NCI-H1105 (cell line): ENCODE results near the gene ZNF362.

ENCODE experiments used
- DNase-seq: peaks from one replicate; lab custom pipeline; 2025; lab: John Stamatoyannopoulos, UW

Gene ZNF362

DNA sequence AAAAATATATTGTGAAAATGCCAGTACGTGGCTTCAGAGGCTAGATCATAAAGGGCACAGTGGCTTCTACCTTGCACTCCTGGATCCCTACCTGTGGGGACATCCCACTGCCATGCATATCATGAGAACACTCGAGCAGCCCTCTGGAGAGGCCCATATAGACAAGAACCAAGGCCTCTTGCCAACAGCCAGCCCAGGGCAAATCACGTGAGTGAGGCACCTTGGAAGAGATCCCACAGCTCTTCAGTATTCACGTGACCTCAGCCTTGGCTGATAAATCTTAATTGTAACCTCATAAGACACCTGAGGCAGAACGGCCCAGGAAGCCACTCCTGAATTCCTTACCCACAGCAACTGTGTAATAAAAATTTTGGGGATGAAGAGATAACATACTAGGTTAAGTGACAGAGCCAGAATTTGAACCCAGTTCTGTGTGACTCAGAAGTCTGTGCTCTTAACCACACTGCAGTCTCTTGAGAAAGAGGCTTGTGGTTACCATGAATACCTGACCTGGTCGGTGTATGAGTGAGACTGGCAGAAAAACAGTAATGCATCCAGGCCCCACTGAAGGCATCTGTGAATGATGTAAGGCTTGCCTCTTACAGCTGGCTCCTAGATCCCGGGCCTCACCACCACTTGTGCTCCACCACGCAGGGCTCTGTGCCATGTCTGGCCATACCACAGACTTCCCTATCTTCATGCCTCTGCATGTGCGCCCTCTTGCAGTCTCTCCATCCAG lies 71.5 kb downstream of the ZNF362 start:
- peak; percentile 36 for DNase-seq

DNA sequence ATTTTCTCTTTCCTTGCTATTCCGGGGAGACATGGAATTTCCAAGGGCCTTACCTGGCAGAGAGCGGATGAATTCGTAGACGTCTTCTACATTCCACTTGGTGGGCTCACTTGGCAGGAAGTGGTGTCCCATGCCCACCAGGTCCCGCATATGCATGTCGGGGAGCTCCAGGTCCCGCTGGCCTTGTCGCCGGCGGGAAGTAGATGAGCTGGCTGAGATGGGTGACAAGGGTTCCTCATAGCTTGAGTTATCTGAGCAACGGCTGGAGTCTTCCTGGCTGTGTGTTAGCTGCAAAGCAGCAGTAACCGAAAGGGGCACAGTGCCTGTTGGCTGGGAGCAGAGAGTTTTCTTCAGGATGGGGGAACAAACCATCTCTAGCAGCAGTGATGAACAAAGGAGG lies 72.5 kb downstream of the ZNF362 start:
- no peak for DNase-seq

DNA sequence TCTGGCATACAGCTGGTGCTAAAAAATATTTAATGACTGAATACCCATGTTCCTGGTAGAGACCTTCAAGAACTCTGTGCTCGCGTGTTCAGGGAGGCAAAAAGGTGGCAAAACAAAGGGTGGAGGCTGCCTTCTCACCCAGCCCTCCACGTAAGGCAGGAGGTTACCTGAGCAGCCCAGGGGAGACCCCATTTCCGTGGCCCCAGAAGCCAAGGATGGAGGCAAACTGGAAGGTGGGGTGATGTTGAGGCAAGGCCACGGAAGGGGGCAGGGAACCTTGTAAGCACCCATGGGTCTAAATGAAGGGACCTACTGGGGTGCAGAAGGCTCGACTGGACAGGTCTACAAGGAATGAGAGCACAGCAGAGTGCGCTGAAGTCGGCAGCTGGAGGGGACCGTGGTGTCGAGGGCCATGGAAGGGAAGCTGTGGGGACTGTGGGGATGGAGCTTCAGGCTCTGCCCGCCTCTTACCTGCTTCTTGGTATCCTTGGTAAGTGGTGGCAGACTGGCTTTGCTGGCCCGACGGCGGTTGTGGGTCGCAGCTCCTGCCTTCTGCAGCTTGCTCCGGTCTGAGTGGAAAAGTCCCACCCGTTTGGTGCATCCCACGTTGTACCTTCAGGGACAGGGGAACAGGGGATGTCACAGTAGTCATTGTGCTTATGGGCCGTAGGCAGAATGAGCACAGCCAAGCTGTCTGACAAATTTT lies 73.5 kb downstream of the ZNF362 start:
- DNase-seq = no peak

DNA sequence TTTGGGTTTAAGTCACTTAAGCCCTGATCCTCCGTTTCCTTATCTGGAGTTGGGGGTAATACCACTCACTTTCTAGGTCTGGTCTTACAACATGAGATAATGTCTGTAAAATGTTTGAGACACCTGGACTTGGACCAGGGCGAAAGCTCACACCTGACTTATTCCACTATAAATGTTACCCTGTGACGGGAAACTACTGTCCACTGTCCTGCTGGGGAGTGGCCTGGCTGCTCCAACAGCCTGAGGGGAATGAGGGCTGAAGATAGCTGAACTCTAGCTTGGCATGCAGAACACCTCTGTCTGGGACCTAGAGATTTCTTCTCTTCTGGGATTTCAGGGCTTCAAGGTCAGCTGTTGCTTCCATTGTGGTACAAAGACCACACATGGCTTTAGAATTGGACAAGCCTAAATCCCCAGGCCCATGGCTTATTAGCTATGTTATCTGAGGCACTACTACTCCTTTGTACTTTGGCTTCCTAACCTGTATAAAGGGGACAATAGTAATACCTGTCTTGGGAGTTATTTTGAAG lies 74.1 kb downstream of the ZNF362 start:
- DNase-seq = no peak

DNA sequence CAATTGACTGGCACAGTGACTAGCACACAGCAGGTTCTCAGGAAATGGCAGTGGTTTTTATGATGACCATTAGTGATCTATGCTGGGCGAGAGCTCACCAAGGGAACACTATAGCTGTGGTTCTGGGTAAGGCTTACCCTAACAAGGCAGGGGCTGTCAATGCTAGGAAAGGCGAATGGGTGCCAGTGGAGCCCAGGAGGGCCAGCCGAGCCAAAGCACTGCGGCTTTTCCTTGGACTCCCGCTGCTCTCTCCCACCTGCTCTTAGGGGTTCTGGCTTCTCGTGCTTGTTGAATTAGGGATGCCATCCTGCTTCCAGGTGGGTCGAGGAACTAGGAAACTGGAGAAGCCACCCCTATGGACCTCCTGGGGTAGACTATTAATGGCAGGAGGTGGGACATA lies 74.6 kb downstream of the ZNF362 start:
- DNase-seq = no peak

DNA sequence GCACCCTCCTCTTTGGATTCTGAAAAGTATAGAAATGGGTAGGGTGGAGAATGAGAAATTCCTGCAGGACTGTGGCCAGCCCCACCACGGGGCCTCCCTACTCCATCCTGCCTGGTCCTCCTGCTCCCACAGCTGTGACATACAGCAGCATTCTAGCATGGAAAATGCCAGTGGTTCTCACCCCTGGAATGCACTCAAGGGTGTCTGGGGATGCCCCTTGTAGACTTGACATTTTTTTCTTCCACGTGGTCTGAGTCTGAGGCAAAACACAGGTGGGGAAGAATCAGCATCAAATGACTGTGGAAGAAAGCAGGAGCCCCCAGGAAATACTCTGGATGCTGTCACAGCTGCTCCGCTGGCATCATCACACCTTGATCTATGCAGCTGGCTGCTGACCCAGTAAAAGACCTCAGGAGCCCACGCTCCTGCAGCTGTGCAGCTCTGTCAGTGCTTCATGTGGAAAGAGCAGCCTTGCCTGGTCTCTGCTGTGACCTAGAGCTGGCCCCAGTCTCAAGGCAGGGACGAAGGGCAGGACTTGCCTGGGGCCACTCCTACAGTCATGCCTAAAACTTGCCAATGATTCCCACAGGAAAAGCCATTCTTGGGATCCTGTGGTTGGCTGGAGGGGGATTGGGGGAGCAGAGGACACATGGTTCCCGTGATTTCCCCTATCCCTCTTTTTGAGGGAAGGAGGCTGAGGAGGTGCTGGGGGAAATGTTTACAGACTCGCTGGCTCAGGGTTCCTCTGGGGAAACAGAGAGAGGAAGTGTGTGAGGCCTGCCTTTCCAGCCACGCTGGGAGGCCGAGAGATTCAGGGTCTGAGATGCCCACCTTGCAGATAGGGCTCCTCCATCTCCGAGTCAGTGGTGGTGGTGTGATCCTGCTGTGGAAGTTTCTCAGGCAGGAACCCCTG lies 75.4 kb downstream of the ZNF362 start:
- no peak for DNase-seq

DNA sequence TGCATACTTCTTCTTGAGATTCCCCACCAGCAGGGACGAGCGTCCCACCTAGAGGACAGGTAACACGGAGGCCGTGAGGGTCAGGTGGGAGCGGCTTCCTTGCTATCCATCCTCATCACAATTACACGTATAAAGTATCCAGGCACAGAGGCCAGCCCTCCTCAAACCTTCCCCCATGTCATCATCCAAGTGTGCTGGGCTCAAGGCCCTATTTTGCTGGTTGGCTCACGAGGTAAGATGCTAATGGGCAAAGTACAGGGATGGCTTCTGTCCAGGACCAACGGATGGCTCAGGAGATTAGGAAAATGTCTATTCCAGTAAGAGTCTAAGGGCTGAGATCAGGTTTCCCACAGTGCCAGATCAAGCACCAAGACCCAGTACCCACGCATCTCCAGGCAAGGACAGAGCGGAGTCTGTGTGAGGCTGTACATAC lies 76.1 kb downstream of the ZNF362 start:
- DNase-seq = no peak

DNA sequence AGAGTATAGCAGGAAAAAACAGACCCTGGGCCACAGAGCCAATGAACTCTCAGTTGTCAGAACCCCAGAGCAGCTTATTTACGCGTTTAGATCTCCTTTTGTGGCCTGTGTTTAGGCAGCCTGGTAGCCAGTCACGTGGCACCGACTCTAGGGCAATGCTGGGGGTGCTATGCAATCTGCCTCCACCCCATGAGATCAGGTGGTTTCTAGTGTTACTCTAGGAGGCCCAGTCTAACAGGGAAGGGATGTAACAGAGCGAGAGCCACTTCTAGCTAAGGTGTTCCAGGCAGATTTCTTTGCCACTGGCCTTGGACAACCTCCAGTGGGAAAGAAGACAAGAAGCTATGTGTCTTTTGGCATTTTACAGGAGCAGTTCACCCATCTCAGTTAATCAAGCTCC lies 76.6 kb downstream of the ZNF362 start:
- DNase-seq = no peak

DNA sequence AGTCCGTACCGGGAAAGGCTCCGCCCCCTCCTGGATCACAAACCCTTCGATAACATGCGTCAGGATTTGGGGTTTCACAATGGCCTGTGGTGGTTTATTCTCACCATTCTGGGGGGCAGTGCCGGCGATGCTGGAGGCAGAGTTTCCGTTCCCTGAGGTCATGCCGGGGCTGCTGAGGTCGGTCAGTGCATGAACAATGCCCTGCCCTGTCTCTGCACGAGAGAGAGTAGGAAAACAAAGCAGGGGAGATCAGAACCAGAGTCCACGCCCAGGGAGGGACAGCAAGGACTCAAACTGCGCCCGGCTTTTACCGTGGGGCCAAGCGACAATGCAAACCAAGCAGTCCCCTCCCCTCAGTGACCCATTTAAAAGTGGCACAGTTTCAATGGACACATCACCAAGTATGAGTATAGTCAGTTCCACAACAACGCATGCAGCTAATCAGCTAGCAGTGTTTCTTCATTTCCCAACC lies 77.8 kb downstream of the ZNF362 start:
- no peak for DNase-seq

DNA sequence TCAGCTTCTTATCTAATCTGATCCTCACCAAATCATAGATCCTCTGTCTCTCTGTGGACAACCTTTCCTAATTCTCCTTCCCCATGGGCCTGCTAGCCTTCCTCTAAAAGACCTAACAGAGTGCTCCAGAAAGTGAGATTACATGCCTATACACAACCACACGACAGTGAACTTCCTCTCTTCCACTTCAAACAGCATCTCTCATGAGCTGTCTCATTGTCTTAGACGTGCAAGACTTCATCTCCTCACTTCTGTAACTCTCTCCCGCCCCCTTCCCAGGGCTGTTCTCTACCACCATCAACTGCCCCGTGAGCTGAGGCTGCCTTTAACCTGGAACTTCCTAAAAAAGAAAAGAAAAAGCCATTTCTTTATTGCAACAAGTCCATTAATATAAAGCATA lies 78.7 kb downstream of the ZNF362 start:
- DNase-seq = no peak

DNA sequence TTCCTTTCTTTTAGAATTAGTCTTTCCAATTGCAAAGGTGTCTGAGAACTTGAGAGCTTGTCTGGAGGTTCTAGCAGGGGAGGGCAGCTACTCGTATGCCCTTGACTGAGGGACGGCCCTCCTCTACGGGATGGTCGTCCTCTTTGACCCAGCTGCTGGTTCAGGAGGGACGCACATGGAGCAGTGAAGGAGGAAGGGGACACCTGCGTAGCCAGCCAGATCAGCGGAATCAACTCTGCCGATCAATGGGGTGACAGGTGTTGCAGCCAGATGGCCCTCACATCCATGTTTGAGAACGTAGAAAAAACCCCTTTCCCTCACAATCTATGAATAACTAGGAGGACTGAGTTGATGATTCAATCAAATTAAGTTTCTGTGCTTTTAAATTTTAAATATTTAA lies 80.3 kb downstream of the ZNF362 start:
- DNase-seq = no peak

DNA sequence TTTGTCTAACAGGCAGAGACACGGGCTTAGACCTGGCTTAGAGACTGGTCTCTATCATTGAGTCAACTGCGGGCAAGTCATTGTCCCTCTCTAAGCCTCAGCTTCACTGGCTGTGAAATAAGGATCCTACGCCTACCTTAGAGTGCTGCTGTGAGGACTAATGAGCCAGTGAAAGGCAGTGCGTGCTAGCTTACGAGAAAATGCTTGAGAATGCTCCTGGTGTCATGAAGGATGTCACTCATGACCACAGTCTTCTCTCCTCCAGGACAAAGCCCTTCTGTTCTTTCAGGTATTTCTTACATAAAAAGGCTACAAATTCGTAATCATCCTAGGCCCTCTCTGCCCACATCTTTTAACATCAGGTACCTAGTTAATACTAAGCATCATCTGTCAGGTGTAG lies 81.1 kb downstream of the ZNF362 start:
- DNase-seq = no peak

DNA sequence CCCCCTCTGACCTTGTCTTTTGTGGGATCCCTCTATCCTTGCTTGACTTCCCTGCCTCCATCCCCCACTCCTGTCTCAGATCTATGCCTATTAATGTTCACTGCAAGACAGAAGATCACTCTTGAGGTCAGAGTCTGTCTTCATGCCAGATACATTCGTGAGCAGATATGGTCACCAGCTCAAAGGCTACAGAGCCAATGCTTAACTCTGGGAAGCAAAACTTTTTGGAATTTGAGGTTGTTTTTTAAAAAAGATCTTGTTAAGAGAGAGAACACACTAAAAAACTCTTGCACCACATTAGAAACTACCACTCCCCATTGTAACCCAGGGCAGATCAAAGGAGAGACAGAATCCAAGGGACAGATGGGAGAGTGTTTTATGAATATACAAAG lies 81.8 kb downstream of the ZNF362 start:
- DNase-seq = no peak

DNA sequence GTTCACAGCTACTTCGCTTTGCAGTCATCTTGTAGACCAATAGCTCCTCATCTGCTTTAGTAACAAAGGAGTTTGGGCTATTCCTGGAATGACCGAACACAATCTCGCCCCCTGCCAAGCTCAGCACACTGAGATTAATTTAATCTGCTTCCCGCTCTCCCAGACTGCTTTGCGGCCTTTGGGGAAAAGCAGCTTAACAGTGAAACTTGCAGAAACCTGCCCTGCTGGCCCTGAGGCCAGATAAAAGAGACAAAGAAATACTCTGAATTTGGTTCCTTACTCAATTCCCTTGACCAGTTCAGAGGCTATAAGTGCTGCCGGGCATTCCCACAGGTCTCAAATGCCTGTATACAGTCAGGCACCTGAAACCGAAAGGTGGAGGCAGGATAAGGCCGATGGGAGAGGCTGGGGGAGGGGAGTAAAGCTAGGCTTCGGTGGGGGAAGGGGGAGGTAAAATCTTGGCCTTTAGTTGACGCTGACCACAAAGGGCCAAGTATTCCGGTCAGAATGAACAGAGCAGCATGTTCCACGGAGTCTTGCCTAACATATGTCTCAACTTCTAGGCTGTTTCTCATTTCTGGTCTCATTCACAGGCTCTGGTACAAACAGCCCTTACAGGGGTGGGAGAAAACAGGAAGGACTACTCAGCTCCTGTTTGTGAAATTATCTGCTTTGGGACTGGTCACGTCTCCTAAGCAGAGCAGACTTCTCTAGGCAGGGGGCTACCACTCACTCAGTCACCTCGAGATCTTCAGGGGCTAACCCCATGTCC lies 82.3 kb downstream of the ZNF362 start:
- no peak for DNase-seq

DNA sequence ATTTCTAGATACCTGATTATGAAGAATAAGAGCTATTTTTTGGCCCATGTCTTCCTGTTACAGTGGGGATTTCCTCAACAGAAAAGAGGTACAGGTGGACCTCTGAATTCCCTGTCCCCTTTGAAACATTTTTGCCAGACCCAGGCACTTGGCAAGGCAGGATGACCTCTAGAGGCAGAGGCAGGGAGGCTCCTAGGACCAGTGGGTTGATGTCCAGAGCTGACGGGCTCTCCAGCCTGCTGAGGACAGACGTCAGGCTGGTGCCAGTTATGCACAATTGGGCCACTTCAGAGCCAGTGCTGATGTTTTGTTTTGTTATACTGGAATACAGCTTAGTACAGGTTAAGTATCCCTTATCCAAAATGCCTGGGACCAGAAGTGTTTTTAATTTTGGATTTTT lies 83.1 kb downstream of the ZNF362 start:
- no peak for DNase-seq

DNA sequence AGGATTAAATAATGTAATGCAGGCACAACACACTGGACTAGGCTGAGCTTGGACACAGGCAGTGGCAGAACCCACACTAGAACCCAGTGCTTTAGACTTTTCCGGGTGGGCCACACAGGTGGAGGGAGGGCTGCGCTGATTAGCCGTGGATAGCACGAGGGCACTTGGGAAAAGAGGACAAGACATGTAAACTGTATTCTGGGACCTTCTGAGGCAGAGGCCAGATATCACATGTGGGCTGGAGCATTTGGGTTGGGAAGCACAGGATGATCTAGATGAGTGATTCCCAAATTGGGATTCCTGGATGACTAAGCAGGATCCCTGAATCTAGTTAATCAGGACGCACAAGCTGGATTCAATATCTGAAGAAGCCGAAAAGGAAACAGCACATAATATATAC lies 84.9 kb downstream of the ZNF362 start:
- DNase-seq = no peak

DNA sequence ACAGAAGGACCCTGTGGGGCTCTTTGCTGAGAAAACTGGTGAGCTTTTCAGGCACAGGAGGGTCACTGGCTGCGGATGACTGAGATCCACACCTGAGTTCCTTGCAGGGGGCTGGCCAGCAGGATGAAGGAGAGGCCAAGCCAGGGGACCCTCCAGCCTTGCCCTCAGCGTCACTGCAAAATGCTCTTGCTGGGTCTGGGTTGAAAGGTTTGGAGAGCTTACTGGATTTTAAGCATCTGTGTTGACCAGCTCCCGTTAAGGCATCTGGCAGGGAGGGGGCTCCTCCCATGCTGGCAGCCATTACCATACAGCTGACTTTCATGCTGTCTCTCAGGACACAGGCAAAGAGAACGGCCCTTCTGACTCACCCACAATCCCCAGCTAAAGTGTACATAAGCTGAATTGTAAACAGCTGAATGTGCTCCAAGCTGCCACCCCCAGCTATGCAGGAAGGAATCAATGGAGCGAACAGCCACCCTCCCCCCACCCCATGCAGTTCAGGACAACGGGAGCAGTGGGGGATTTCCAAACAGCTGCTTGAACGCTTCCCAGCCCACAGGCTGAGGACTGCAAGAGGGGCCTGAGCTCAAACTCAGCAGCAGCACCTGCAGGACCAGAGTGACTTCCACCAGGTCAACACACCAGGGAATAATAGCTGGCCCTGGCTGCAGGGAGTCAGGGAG lies 85.9 kb downstream of the ZNF362 start:
- peak; percentile 80 for DNase-seq

DNA sequence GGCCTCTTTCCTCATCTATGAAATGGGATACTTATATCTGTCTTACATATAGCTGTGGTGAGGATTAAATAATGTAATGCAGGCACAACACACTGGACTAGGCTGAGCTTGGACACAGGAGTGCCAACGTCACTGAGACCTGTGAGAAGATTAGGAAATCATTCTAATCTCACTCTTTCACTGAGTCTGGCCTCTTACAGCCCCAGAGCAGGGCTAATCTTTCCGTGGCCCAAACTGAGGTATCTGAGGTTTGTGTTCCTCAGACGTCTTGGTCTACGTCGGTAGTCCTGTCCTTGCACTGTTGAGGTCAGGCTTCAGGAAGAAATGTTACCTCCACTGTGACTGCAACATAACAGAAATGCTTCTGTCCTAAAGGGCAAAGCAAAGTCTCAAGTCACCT lies 87.2 kb downstream of the ZNF362 start:
- DNase-seq = no peak

DNA sequence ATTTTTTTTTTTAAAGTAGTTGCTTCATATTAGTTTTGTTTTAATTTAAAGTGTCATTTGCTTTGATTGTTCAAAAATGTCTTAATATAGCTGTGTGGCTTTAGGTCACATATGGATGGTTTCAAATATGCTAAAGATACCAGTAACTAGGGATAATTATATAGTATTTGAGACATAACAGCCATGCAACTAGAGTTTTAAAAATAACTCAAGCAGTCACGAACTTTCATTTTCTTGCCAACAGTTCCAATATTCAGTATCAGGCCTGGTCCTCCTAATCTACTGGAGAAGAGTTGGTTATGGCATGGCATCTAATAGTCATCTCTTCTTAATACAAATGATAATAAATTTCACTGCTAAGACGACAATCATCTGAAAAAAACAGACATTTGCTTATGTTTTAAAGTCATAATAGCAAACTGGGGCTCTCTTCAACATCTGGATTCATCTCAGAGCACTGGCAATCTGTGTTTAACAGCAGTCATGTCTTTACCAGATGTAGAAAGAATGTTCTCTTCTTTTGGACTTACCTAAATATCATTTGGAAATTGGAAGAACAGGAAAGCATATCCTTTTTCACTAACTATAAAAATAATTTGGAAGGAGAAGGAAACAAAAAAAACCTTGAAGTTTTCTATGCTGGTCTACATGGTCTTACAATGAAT lies 88.7 kb downstream of the ZNF362 start:
- no peak for DNase-seq

DNA sequence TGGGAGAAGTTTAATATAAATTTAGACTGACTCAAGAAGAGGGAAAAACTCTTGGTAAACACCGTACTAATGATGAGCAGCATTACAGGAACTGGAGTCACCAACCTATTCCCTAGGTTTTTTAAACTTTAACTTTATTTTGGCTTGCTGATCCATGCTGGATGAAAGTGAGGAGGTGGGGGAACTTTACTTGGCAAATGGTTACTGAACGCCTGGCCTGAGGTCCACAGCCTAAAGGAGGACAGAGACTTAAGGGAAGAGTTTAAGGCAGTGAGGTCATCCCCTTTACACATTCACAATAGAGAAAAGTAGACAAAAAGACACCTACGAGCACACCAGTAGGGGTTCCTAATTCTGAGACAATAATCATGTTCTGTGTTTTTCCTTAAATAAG lies 90.2 kb downstream of the ZNF362 start:
- no peak for DNase-seq
